Body of pancreas (tissue), 4 donors: ENCODE results near the gene HILPDA.

Source experiments
- POLR2A ChIP-seq, 3 donors: fragments of 450-650 bp; IDR thresholded peaks; one replicate each; pipeline ENCODE4 v1.6.1; 2016; ENCODE audit warnings: antibody characterized with exemption in 3 of 3, mild to moderate bottlenecking in 2 of 3
- TF ChIP-seq, protein P1 (sequence below), 7 experiments: fragments of 450-650 bp in 4 of 7; fragments of 200-600 bp in 3 of 7; sonication (generic) in 3 of 7; IDR thresholded peaks; one replicate each; pipeline ENCODE4 v1.5.1; 2016 to 2019; ENCODE audit warnings: antibody characterized with exemption in 7 of 7

DNA sequence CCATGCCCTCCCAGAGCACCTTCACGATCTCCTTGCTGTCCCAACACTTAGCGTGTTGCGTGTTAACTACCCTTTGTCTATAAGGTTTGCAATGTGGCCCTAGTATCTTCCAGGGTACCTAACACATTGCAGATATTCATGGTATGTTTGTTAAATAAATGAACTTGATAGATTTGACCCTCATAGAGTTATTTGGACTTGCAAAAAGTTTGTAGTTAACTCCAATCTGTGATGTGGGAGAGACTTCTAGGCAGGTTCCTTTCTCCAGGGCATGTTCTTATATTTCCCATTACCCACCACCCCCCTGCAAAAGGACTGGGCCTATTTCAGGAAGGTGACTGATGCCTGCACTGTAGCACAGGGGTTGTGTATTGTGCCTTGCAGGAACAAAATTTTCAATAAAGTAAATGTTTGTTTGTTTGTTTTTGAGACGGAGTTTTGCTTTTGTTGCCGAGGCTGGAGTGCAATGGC lies 612 bp downstream of the HILPDA start:
- TF ChIP-seq POLR2A (IDR thresholded peaks at IDR 0.05), result no peak
- TF ChIP-seq, protein P1, sequence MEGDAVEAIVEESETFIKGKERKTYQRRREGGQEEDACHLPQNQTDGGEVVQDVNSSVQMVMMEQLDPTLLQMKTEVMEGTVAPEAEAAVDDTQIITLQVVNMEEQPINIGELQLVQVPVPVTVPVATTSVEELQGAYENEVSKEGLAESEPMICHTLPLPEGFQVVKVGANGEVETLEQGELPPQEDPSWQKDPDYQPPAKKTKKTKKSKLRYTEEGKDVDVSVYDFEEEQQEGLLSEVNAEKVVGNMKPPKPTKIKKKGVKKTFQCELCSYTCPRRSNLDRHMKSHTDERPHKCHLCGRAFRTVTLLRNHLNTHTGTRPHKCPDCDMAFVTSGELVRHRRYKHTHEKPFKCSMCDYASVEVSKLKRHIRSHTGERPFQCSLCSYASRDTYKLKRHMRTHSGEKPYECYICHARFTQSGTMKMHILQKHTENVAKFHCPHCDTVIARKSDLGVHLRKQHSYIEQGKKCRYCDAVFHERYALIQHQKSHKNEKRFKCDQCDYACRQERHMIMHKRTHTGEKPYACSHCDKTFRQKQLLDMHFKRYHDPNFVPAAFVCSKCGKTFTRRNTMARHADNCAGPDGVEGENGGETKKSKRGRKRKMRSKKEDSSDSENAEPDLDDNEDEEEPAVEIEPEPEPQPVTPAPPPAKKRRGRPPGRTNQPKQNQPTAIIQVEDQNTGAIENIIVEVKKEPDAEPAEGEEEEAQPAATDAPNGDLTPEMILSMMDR (IDR thresholded peaks at IDR 0.05), result no peak
